ENCODE data around the gene TMEM114. TPM values are rescaled to one million over a fixed set of nuclear protein-coding genes. Genes with fewer than 3 reads are reported as not detected.

The TMEM114 gene
- polyA plus RNA-seq, 1 donor from 2014 or later, result 0.62 TPM

- Histone ChIP-seq H4K20me1 (ENCODE audit: insufficient read depth) (no peaks in the 10 kb centered on the region), H3K79me2 (replicated peaks; ENCODE audit: insufficient read depth, low read length) (no peaks in the 10 kb centered on the region), H3F3A (ENCODE audit: insufficient read depth, low read length, poor library complexity, severe bottlenecking) (no peaks in the 10 kb centered on the region), H3K9ac (ENCODE audit: low read length) (no peak overlapping the region), H3K4me2 (ENCODE audit: low read length) (no peak overlapping the region), H3K4me3 (ENCODE audit: low read length) (no peak overlapping the region), H3K27ac (ENCODE audit: low read length) (no peak overlapping the region), H3K9me3 (ENCODE audit: low read length) (no peaks in the 10 kb centered on the region), H3K27me3 (ENCODE audit: insufficient read depth, low read depth, low read length) (no peaks in the 10 kb centered on the region), H2AFZ (ENCODE audit: low read depth, low read length) (no peak overlapping the region), H3K9me2 (ENCODE audit: insufficient read depth, low read length) (no peaks in the 10 kb centered on the region), H3K36me3 (ENCODE audit: insufficient read depth, low read length) (no peaks in the 10 kb centered on the region)
- no peak for TF ChIP-seq MXI1 (conservative IDR thresholded peaks at IDR 0.05; ENCODE audit: poor library complexity, severe bottlenecking)
- no peak for TF ChIP-seq REST (IDR thresholded peaks at IDR 0.05; ENCODE audit: borderline replicate concordance)
- no peak for TF ChIP-seq POLR2AphosphoS5 (IDR thresholded peaks at IDR 0.05)
- TF ChIP-seq EZH2 (IDR thresholded peaks at IDR 0.05; ENCODE audit: borderline replicate concordance, insufficient read depth, low read length, poor library complexity, severe bottlenecking), result no peak
- no peak for TF ChIP-seq CTCF (IDR thresholded peaks at IDR 0.05; ENCODE audit: poor library complexity, severe bottlenecking)
- no peak for TF ChIP-seq EP300 (conservative IDR thresholded peaks at IDR 0.05; ENCODE audit: poor library complexity, severe bottlenecking)
- TF ChIP-seq RAD21 (conservative IDR thresholded peaks at IDR 0.05), result no peak
- TF ChIP-seq SMC3 (conservative IDR thresholded peaks at IDR 0.05; ENCODE audit: poor library complexity), result no peak
These were observed 48.4 kb downstream of the TMEM114 start for GRCh38 chr16:8541868-8542267.

- Histone ChIP-seq H4K20me1 (ENCODE audit: insufficient read depth) (no peaks in the 10 kb centered on the region), H3K36me3 (ENCODE audit: insufficient read depth, low read length) (no peaks in the 10 kb centered on the region), H3F3A (ENCODE audit: insufficient read depth, low read length, poor library complexity, severe bottlenecking) (no peaks in the 10 kb centered on the region), H3K27ac (ENCODE audit: low read length) (no peak overlapping the region), H2AFZ (ENCODE audit: low read depth, low read length) (no peak overlapping the region), H3K9ac (ENCODE audit: low read length) (no peak overlapping the region), H3K9me3 (ENCODE audit: low read length) (no peaks in the 10 kb centered on the region), H3K9me2 (ENCODE audit: insufficient read depth, low read length) (no peaks in the 10 kb centered on the region), H3K4me3 (ENCODE audit: low read length) (no peak overlapping the region), H3K79me2 (replicated peaks; ENCODE audit: insufficient read depth, low read length) (no peaks in the 10 kb centered on the region), H3K27me3 (ENCODE audit: insufficient read depth, low read depth, low read length) (no peaks in the 10 kb centered on the region), H3K4me2 (ENCODE audit: low read length) (no peak overlapping the region)
- TF ChIP-seq SMC3 (conservative IDR thresholded peaks at IDR 0.05; ENCODE audit: poor library complexity), result no peak
- no peak for TF ChIP-seq EZH2 (IDR thresholded peaks at IDR 0.05; ENCODE audit: borderline replicate concordance, insufficient read depth, low read length, poor library complexity, severe bottlenecking)
- no peak for TF ChIP-seq REST (IDR thresholded peaks at IDR 0.05; ENCODE audit: borderline replicate concordance)
- no peak for TF ChIP-seq EP300 (conservative IDR thresholded peaks at IDR 0.05; ENCODE audit: poor library complexity, severe bottlenecking)
- no peak for TF ChIP-seq RAD21 (conservative IDR thresholded peaks at IDR 0.05)
- TF ChIP-seq TAF1 (IDR thresholded peaks at IDR 0.05; ENCODE audit: low read depth), result no peak
- no peak for TF ChIP-seq CTCF (IDR thresholded peaks at IDR 0.05; ENCODE audit: poor library complexity, severe bottlenecking)
- TF ChIP-seq MXI1 (conservative IDR thresholded peaks at IDR 0.05; ENCODE audit: poor library complexity, severe bottlenecking), result no peak
- TF ChIP-seq POLR2AphosphoS5 (IDR thresholded peaks at IDR 0.05), result no peak
These were observed 52.5 kb downstream of the TMEM114 start for GRCh38 chr16:8537691-8538342.
